GM12873 (cell line): ENCODE measurements around the gene ITPR2.

Experiments used
- TF ChIP-seq, protein P1 (sequence below): IDR thresholded peaks from 2 replicates; pipeline ENCODE4 v1.5.1; 2012; ENCODE audit warnings: low read depth, mild to moderate bottlenecking, moderate library complexity, low read length, control low read depth; ENCODE audit not compliant: insufficient read depth; ENCODE audit errors: missing control alignments

Gene ITPR2

DNA sequence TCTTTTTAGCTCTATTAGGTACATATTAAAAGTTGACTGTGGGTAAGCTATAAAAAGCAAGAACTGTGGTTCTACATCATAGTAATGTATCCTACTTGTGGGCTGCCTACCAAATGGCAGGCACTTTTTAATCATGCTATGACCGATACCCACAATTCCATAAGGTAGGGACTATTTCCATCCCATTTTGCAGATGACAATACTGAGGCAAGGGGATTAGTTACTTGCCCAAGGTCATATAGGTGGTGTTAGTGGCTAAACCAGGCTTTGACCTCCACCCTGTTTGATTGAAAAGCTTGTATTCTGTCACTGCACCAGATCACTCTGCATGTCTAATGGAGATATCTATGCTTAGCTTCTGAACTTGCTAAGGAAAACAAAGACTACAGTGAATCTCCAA lies 485.7 kb downstream of the ITPR2 start:
- TF ChIP-seq, protein P1, sequence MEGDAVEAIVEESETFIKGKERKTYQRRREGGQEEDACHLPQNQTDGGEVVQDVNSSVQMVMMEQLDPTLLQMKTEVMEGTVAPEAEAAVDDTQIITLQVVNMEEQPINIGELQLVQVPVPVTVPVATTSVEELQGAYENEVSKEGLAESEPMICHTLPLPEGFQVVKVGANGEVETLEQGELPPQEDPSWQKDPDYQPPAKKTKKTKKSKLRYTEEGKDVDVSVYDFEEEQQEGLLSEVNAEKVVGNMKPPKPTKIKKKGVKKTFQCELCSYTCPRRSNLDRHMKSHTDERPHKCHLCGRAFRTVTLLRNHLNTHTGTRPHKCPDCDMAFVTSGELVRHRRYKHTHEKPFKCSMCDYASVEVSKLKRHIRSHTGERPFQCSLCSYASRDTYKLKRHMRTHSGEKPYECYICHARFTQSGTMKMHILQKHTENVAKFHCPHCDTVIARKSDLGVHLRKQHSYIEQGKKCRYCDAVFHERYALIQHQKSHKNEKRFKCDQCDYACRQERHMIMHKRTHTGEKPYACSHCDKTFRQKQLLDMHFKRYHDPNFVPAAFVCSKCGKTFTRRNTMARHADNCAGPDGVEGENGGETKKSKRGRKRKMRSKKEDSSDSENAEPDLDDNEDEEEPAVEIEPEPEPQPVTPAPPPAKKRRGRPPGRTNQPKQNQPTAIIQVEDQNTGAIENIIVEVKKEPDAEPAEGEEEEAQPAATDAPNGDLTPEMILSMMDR = no peak

DNA sequence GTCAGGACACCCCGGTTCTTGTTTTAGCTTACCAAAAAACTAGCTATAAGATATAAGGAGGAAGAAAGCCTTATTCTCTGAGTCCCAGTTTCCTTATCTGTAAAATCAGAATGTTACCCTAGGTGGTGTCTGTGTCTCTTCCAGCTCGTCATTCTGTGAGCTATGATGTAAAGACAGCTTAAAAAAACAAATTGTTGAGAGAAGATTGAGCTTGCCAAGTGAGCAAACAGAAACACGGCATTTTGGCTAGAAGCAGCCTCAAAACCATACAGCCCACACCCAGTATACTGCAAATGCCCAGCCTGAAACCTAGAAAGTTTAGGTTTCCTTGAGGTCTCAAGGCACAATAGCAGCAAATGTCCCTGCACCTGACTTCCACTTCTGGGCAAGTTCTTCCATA lies 486.3 kb downstream of the ITPR2 start:
- TF ChIP-seq, protein P1 = no peak

DNA sequence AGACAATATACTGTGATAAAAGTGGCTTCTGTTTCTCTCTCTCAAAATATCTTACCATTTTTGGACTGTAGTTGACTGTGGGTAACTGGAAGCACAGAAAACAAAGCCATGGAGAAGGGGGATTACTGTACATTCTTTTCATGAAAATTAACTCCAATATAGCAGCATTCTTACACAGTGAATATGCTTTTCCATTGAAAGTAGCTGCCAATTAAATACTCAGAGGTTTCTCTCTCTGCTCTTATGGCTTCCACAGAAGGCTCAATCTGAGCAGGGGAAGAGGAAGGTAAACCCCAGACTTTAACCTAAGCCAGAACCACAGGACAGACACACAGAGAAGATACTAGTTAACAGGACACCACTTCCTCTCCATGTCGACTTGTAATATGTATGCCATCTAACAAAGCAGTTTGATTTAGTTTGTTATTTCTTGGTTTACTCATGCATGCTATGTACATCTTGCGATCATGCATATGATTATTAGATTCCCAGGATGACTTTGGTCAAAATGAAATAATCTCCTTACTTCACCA lies 487.5 kb downstream of the ITPR2 start:
- TF ChIP-seq, protein P1 = no peak

DNA sequence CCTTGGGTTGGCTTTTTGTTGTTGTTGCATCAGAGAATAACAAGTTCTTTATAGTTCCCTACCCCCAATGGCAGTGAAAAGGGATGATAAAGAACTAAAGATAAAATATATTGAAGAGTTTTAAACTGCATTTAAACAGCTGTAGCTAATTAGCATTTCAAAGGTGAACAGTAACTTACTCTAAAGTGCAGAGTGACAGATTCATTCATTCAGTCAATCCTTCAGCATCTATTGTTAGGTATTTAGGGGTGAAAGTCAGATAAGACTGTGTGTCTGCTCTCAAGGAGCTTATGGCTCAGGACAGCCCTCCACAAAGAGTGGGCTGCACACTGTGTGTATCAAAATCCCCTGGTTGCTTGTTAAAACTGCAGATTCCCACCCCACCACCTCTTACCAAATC lies 491.5 kb downstream of the ITPR2 start:
- TF ChIP-seq, protein P1 = no peak

DNA sequence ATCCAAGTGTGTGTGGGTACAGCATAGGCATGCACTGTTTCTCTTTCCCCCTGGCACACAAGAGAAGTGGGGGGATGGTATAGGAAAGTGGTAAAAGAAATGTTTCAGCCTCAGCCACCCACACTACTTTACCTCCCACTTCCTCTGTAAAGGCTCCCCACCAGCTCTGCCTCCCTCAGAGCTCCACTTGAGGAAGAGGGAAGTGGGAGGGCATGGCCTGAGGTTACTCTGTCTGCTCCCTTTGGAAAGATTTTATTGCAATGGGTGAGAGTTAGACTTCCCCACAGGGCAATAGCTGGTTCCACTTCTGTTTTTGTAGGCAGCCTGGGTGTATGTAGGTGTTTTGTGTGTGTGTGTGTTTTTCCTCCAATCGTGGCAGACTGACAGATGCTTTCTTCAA lies 492.3 kb downstream of the ITPR2 start:
- TF ChIP-seq, protein P1 = no peak

DNA sequence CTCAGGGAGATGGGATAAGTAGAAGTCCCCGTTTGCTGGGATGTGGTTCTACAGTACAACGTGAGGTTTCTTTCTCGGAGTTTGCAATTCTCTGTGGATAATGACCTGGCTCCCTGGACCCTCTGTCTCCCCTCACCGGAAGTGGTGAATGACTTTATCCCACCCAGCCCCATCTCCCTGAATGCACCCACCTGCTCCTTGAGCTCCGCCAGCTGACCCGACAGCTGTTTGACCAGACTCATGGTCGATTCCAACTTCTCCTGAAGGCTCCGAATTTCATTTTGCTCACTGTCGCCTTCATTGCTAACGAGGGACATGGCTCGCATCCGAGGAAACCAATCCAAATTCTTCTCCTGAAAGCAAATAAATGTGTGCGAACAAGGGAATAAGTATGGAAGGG lies 493.0 kb downstream of the ITPR2 start:
- TF ChIP-seq, protein P1 = no peak

DNA sequence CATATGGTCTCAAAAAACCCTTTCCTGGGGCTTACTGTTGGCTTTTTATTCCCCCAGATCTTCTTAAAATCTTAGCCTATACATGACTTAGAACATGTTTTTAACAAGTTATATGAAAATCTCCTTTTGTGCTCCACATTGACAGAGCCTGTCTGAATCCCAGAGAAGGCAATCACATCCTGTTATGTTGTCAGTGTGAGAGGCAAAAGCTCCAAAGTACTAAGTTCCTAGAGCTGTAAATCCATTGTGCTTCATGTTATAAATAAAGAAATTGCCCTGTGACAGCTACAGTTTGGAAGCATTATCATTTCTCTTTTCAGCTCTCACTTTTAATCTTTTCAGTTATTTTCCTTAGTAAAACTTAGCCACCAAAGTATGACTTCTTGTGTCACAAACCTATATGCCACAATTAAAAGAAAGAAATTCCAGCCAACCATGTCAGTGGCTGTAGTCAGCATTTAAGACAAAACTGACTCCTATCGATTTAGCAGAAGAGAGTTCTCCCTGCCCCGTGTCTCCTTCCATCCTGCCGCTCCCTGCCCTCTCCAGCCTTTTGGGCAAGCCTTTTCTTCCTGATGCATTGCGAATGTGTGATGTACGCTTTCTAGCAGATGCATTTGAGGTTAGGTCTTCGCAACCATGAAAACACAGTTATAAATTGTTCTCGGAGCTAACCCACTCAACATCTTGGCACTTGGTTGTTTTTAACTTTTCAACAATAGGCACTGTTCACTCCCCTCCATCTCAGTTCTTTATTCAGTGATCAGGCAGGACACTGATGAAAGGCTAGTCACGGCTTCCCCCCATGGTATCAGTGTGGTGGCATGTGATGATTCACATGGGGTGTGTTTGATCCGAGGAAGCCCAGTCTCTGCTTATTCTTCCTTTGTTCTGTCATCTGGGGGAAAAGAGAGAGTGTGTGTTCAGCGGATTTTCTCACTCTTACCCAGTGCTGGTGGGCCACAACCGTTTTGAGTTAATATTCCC lies 494.1 kb downstream of the ITPR2 start:
- TF ChIP-seq, protein P1 = no peak
